HG02840 (cell line): ENCODE results near the gene OTP.

ENCODE experiments used
- ATAC-seq: cut with Tn5 transposase; IDR thresholded peaks from one replicate; pipeline ENCODE4 v1.9.1; 2021; ENCODE audit warnings: mild to moderate bottlenecking, moderate library complexity, moderate number of reproducible peaks; ENCODE audit not compliant: unreplicated experiment, low FRiP score

OTP gene

DNA sequence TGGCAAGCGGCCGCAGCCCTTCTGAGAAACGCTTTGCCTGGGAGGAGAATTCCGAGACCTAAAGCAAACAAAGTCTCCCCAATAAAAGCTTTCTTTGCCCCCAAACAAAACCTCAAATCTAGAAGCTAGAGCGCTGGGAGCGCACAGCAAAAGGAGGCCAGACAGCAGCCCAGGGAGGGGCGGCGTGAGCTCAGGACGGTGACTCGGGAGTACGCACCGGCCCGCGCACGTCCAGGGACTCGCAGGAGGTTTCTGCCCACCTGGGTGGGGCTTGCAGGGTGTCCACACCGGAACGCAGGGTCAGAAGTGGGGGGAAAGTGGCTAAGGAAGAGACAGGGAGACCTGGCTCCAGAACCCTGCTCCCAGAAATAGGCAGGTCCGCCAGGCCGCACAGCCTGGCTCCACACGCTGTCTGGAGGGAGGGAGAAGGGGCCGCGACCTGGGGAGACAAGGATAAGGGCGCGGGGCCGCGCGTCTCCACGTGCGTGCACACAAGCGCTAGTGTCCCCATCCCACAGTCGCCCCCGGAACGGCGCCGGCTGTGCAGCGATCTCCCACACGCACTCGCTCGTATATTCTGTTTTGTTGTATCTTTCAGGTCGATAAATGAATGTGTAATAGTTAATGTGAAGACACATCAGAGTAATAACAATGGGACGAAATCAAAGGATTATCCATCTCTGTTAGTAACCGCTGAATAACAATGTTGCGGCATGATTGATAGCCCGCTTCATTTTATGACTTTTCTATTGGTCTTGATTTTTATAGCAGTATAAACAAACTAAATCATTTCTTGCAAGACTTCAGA is 2.3 kb upstream of the OTP start:
- no peak for ATAC-seq

GRCh38 chr5:77638763-77639671 is 504 bp upstream of the OTP start:
- no peak for ATAC-seq

DNA sequence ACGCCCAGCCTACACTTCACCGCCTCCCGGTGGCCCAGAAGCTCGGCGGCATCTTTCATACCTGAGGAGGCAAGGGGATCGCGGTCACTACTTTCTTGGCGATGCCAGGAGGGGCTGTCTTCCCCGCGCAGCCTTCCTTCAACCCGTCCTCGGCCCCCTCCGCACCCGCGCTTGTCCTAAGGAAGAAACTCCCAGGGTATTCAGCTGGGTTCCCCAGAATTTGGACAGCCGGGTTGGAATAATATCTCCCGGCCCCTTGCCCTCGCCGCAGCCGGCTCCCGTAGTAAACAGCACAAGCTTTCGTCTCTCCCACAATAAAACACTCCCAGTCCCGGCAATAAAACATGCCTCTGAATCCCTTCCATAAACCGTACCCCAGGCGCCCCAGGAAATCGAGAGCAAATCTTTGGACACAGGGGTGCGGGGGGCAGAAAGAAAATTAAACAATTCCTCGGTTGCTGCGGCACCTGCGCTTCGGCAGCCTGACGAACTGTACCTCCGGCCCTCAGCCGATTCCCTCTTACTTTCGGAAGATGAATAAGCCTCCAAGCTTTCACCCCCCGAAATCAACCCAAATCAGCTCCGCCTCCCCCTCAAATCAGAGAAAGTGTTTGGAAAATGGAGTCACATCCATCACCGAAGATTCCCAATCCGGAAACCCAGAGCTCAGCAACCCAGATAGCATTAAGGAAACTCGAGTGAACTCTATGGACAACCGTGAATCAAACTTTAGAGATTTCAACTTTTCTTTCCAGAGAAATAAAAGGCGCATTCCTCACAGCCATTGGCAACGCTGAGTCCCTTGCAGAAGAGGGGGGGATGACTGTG is 1.1 kb downstream of the OTP start:
- no peak for ATAC-seq

DNA sequence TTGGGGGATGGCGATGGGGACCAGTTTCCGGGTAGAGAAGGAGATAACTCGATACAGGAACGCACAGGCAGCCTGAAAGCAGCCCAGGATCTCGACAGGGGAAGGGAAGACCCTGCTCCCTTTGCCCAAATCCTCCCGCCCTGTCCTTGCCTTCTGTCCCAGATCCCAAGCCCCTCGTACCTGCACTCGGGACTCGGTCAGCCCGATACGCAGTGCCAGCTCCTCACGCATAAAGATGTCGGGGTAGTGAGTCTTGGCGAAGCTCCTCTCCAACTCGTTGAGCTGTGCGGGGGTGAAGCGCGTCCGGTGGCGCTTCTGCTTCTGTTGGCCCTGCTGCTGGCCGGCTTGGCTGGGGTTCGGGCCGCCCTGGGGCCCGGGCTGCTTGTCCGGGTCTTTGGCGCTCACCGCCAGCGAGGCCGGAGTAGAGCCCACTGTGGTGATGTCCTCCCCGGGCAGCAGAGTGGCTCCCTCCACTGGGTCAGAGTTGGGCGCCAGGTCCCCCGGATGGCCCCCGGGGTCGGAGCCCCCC is 1.8 kb downstream of the OTP start:
- ATAC-seq = no peak

GRCh38 chr5:77635917-77636640 is 2.4 kb downstream of the OTP start:
- no peak for ATAC-seq

DNA sequence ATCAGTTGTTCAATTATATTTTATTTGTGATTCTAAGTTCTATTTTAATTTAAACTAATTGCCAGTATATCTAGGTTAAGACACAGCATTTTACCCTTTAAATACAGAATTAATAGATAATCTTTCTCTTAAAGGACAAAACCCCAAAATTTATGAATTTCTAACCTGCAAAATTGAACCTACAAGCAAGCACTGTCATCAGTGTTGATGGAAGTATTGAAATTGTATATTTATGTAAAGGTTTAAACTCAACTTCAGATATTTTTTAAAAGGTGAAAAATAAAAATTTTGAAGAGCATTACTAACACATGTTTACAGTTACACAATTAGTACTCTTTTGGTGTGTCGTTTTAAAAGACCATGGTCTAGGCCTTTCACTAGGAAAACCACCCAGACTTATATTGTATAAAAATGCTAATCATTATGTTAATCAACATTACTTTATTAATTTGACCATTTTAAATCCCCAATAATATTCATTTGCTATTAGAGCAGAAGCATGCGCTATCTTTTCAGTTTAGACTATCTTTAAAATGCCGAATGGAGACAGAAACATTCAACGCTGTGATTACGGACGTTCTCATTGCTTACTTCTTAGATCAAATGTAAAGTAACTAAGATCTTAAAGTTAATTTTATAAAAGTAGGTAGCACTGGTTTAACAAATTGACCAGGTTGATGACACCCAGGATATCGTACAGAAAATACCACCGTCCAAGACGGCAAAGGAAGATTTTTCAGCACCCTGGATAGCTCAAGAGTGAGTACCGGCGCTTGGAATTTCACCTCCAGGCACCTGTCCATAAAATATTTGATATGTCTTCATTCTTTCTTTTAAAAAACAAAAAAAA is 3.2 kb downstream of the OTP start:
- ATAC-seq = no peak

DNA sequence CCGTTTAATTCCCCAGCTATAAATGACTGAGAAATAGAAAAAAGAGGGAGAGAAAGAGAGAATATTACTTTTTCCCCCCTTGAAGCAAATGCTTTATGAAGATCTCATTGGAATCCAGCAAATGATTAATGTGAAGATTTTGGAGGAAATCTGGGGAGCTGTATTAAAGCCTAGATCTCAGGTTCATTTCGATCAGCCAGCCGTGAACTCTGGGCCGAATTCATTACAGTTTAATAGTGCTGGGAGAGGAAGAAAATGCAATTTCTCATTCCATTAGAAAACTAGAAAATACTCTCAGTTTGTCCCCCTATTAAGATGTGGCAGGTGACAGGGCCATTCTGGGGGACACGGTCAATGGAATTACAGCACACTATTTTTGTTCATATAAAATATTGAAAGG is 4.8 kb downstream of the OTP start:
- no peak for ATAC-seq

- ATAC-seq = no peak
These were observed 5.3 kb downstream of the OTP start for GRCh38 chr5:77633207-77633675.

GRCh38 chr5:77632526-77633206 is 5.8 kb downstream of the OTP start:
- ATAC-seq = no peak

GRCh38 chr5:77630114-77630680 is 8.3 kb downstream of the OTP start:
- peak; percentile 75 for ATAC-seq

DNA sequence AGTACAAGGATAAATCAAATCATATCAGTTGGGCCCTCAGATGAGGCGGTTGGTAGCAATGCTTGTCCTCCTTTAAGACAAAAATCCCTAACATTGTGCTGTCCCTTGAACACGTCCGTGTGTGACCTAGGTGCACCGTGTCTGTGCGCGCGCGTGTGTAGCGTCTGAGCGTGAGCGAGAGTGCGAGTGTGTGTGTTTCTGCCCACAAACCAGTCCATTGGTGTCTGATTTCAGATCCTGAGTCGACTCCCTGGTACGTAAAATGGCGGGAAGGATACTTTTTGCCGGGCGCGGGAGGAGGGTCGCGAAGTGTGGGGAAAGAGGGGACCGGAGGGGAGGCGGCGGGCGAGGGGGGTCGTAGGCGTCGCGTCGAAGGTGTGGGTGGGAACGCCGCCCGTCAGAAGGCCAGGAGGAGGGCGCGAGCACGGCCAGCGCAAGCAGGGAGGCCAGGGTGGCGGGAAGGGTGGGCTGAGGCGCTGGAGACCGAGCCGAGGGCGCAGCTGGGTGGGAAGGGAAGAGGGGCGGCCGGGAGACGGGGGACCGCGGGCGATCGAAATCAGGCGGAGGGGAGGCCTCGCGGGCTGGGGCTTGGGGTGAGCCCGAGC is 8.9 kb downstream of the OTP start:
- ATAC-seq = no peak

GRCh38 chr5:77628840-77629508 is 9.5 kb downstream of the OTP start:
- ATAC-seq = no peak

GRCh38 chr5:77627869-77628674 is 10.4 kb downstream of the OTP start:
- no peak for ATAC-seq

DNA sequence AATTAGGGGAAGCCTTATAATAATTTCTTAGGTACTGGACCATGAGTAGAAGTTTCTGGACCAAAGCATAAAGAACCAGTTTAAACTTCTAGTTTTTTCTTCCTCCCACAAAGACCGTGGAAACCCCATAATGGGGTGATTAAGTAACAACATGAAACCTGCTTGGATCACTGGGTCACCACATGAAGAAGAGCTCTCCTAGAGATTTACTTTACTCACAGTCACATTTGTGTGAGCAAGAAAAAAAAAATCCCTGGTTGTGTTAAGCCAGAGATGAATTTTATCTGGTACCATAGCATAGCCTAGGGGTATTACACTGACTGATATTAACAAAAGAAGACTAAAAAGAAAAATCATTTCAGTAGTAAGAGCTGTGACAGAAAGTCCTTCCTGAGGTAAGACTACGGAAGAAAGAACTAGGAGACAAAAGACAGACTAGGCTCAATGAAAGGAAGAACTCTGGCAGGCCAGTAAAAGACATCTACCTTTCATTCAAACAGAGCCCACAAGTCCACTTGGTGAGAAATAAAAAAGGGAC is 15.2 kb downstream of the OTP start:
- no peak for ATAC-seq

GRCh38 chr5:77621440-77621839 is 17.1 kb downstream of the OTP start:
- no peak for ATAC-seq

GRCh38 chr5:77620405-77620804 is 18.1 kb downstream of the OTP start:
- ATAC-seq = no peak
